ENCODE measurements around the gene NKAPL.

NKAPL gene

DNA sequence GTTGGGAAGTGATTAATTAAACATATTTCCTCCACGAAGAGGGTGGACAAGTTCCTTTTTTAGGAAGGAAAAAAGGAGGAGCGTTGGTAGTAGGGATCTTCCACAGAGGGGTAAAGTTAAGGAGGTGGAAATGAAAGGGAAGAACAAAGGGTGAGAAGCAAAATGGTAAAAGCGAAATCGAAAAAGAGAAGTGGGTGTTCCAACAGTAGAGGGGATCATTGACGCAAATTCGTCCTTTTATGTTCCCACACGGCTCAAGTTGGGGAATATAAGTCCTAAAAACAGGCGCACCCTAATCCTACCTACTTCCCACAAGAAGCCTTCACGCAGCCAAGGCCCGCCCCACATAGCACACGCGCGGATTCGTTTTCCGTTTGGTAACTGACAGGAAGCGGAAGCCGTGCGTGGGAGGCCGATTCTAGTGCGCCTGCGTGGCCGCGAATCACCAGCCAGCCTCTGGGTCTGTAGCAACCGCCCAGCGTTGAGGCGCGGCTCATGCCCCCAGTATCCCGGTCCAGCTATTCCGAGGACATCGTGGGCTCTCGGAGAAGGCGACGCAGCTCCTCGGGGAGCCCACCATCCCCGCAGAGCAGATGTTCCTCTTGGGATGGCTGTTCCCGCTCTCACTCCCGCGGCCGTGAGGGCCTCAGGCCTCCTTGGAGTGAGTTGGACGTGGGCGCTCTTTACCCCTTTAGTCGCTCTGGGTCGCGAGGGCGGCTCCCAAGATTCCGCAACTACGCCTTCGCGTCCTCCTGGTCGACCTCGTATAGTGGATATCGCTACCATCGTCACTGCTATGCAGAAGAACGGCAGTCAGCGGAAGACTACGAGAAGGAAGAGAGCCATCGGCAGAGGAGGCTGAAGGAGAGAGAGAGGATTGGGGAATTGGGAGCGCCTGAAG is at the start of gene NKAPL:
Gene NKAPL, plus strand, starts transcription at position 421 of the 901 bp plus-strand sequence. Its CDS starts 75 bp downstream, at position 496.
- TF ChIP-seq, protein P1, sequence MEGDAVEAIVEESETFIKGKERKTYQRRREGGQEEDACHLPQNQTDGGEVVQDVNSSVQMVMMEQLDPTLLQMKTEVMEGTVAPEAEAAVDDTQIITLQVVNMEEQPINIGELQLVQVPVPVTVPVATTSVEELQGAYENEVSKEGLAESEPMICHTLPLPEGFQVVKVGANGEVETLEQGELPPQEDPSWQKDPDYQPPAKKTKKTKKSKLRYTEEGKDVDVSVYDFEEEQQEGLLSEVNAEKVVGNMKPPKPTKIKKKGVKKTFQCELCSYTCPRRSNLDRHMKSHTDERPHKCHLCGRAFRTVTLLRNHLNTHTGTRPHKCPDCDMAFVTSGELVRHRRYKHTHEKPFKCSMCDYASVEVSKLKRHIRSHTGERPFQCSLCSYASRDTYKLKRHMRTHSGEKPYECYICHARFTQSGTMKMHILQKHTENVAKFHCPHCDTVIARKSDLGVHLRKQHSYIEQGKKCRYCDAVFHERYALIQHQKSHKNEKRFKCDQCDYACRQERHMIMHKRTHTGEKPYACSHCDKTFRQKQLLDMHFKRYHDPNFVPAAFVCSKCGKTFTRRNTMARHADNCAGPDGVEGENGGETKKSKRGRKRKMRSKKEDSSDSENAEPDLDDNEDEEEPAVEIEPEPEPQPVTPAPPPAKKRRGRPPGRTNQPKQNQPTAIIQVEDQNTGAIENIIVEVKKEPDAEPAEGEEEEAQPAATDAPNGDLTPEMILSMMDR (IDR thresholded peaks at IDR 0.05; ENCODE audit: low read depth, low read length, missing control alignments), result no peak

DNA sequence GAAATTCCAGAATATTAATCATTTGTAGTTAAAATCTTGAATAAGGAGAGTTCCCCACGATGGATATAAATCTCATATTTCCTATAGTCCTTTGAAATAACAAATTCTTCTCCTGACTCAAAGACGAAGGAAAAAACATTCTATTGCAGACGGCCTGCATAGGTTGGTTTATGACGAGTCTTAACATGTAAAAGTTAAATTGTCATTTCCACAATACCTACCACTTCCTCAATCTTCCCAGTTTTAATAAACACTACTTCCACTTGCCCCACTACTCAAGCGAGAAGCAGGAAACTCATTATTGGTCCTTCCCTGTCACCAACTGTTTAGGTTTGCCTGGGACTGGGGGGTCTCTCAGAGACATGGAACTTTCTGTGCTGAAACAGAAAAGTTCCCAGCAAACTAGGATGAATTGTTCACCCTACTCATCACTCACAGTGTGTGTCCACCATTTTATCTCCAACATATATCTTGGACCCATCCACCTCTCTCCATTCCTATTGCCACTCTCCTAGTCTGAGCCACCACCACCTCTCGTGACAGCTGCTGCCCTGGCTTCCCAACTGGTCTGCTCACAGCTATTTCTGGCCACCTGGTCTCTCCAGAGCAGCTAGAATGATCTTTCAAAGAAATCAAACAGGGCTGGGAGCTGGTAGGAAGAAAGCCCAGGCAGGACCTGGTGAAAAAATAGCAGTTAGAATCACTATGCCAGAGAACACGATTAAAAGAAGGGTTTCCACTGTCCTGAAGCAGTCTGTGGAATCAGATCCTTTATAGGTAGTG is 49.2 kb upstream of the NKAPL start:
- no peak overlapping the region for H3K4me3 ChIP-seq (ENCODE audit: low read depth, low read length)
- no peak for DNase-seq
- TF ChIP-seq, protein P1 (IDR thresholded peaks at IDR 0.05; ENCODE audit: low read depth, low read length, missing control alignments), result no peak
- in situ Hi-C loops (cut with HindIII; ENCODE audit: low pct_ligation_motif_present, low sequenced_read_pairs), result no loop called here
- H3K36me3 ChIP-seq (replicated peaks), result no peaks in the 10 kb centered on the region
- H3K27me3 ChIP-seq (replicated peaks), result peaks cover 5% of the 10 kb centered on the region
- no peak overlapping the region for H3K27ac ChIP-seq

More for the DNA sequence above, at the start of gene NKAPL:
- Histone ChIP-seq H3K27ac (no peak within 1 kb of the TSS), H3K36me3 (replicated peaks) (no peaks in the 10 kb centered on the region), H3K4me3 (ENCODE audit: low read depth, low read length) (peak within 1 kb of the TSS; percentile 50), H3K27me3 (replicated peaks) (no peaks in the 10 kb centered on the region)
- in situ Hi-C loops (cut with HindIII; ENCODE audit: low pct_ligation_motif_present, low sequenced_read_pairs), result no loop called here
- DNase-seq, result peak; percentile 66

DNA sequence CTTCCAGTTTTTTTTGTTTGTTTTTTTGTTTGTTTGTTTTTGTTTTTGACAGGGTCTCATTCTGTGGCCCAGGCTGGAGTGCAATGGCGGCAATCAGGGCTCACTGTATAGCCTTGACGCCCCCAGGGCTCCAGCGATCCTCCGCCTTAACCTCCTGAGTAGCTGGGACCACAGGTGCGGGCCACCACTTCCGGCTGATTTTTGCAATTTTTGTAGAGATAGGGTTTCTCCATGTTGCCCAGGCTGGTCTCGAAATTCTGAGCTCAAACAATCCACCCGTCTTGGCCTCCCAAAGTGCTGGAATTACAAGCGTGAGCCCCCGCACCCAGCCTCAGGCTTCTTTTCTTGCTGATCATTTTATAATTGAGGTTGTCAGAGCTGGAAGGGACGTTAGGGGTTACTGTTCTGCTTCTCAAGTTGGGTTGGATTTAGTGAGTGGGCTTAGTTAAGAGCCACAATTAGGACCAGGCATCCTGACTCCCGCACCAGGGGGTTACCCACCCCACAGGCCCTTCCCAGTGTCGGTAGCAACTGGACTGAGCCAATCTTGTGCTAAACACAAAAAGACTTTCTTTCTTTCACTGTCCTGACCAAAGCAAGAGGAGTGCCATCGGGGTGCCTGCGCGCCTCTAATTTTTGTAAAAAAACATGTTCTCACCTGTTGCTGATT is 47.1 kb upstream of the NKAPL start:
- no peak for DNase-seq
- H3K27me3 ChIP-seq (replicated peaks), result peaks cover 5% of the 10 kb centered on the region
- H3K36me3 ChIP-seq (replicated peaks), result no peaks in the 10 kb centered on the region
- in situ Hi-C loops (cut with HindIII; ENCODE audit: low pct_ligation_motif_present, low sequenced_read_pairs), result no loop called here
- H3K27ac ChIP-seq, result no peak overlapping the region
- TF ChIP-seq, protein P1 (IDR thresholded peaks at IDR 0.05; ENCODE audit: low read depth, low read length, missing control alignments), result no peak
- peak overlapping the region; percentile 66 for H3K4me3 ChIP-seq (ENCODE audit: low read depth, low read length)

DNA sequence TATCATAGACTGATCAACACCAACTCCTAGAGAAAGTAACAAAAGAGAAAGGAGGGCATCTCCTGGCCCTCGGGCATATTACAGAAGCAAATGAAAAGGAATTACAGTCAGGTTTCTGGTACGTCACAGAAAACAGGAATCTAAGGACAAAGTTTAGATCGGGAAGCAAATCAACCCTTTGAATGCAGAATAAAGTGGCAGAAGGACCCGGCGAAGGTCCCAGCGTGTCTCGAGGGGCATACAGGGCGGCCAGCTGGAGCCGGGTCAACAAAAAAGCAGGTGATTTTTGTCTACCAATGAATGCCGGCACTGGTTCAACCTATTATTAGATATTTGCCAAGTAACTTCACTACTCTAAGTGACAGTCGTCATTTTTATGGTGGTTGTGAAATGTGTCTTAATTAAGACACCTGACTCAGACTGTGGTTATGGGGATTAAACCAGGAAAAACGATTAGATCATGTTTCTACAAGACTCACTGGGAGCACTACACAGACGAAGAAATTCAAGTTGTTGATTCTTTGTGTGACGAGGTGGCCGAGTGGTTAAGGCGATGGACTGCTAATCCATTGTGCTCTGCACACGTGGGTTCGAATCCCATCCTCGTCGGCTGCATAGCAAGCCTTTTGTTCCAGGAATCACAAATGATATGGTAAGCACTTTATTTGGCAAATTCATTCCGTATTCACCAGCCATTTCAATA is 46.4 kb upstream of the NKAPL start:
- H3K27me3 ChIP-seq (replicated peaks), result peaks cover 5% of the 10 kb centered on the region
- DNase-seq, result peak; percentile 85
- in situ Hi-C loops (cut with HindIII; ENCODE audit: low pct_ligation_motif_present, low sequenced_read_pairs), result no loop called here
- H3K36me3 ChIP-seq (replicated peaks), result no peaks in the 10 kb centered on the region
- H3K4me3 ChIP-seq (ENCODE audit: low read depth, low read length), result peak overlapping the region; percentile 66
- H3K27ac ChIP-seq, result no peak overlapping the region
- TF ChIP-seq, protein P1 (IDR thresholded peaks at IDR 0.05; ENCODE audit: low read depth, low read length, missing control alignments), result peak; percentile 30

DNA sequence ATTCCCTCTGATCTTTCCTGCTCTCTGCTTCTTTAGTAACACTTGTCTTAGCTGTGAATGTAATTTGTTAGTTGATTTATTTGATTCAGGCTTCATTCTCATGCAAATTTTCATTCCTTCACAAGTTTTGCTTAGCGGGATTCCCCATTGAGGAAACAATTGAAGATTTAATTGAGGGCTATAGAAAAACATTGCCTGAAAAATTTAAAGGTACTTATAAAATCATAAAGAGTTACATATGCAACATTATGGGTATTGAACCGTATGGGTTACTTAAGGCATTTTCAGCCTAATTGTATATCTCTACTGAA is 45.9 kb upstream of the NKAPL start:
- in situ Hi-C loops (cut with HindIII; ENCODE audit: low pct_ligation_motif_present, low sequenced_read_pairs), result no loop called here
- TF ChIP-seq, protein P1 (IDR thresholded peaks at IDR 0.05; ENCODE audit: low read depth, low read length, missing control alignments), result no peak
- Histone ChIP-seq H3K27me3 (replicated peaks) (peaks cover 5% of the 10 kb centered on the region), H3K27ac (no peak overlapping the region), H3K36me3 (replicated peaks) (no peaks in the 10 kb centered on the region), H3K4me3 (ENCODE audit: low read depth, low read length) (peak overlapping the region; percentile 66)
- no peak for DNase-seq

All from brain microvascular endothelial cell (primary cell).